T-helper 1 cell treated with Interleukin-12 subunit alpha and Interleukin-12 subunit beta and Interleukin-4 antibody, amounts not matched to agents 30 μg/mL and 1 μg/mL, for 36 hours (primary cell): ENCODE results near the gene PKN1.
"Not testable (repeated sequence)": the region's sequence is repeated elsewhere in the genome, so short reads cannot be mapped to it uniquely, and the experiment has no call there.

Experiments used
- H3K27ac Mint-ChIP-seq: one replicate; pipeline ENCODE4 v1.8.0; 2021; ENCODE audit warnings: mild to moderate bottlenecking, mixed read lengths
- H3K27me3 Mint-ChIP-seq: one replicate; pipeline ENCODE4 v1.8.0; 2021; ENCODE audit warnings: low read depth, mixed read lengths
- H3K36me3 Mint-ChIP-seq: one replicate; pipeline ENCODE4 v1.8.0; 2021; ENCODE audit warnings: low read depth, mixed read lengths
- H3K4me1 Mint-ChIP-seq: one replicate; pipeline ENCODE4 v1.8.0; 2021; ENCODE audit warnings: low read depth, mixed read lengths
- H3K4me3 Mint-ChIP-seq: one replicate; pipeline ENCODE4 v1.8.0; 2021; ENCODE audit warnings: mild to moderate bottlenecking, moderate library complexity, mixed read lengths
- H3K9me3 Mint-ChIP-seq: one replicate; pipeline ENCODE4 v1.8.0; 2021; ENCODE audit warnings: mixed read lengths

Gene PKN1

GRCh38 chr19:14432791-14433553, at the start of gene PKN1:
Gene PKN1 (plus strand): TSS chr19:14433306. CDS start chr19:14433522, 216 bp downstream.
- peaks cover 9% of the 10 kb centered on the region for H3K27me3 Mint-ChIP-seq
- H3K9me3 Mint-ChIP-seq: no peaks in the 10 kb centered on the region
- peak within 1 kb of the TSS; percentile 31 for H3K27ac Mint-ChIP-seq
- peak within 1 kb of the TSS; percentile 88 for H3K4me3 Mint-ChIP-seq
- H3K4me1 Mint-ChIP-seq: peaks cover 21% of the 10 kb centered on the region
- H3K36me3 Mint-ChIP-seq: no peaks in the 10 kb centered on the region

GRCh38 chr19:14383661-14384555, 49.2 kb upstream of the PKN1 start:
- peak overlapping the region; percentile 97 for H3K27ac Mint-ChIP-seq
- H3K4me3 Mint-ChIP-seq: peak overlapping the region; percentile 98
- H3K9me3 Mint-ChIP-seq: no peaks in the 10 kb centered on the region
- H3K27me3 Mint-ChIP-seq: no peaks in the 10 kb centered on the region
- H3K36me3 Mint-ChIP-seq: peaks cover 22% of the 10 kb centered on the region
- H3K4me1 Mint-ChIP-seq: peaks cover 35% of the 10 kb centered on the region

- peaks cover 26% of the 10 kb centered on the region for H3K36me3 Mint-ChIP-seq
- H3K9me3 Mint-ChIP-seq: no peaks in the 10 kb centered on the region
- peak overlapping the region; percentile 97 for H3K27ac Mint-ChIP-seq
- peaks cover 25% of the 10 kb centered on the region for H3K4me1 Mint-ChIP-seq
- H3K4me3 Mint-ChIP-seq: peak overlapping the region; percentile 98
- no peaks in the 10 kb centered on the region for H3K27me3 Mint-ChIP-seq
Observed at GRCh38 chr19:14385492-14385891, 47.6 kb upstream of the PKN1 start.

- Mint-ChIP-seq H3K4me3 (no peak overlapping the region), H3K4me1 (peaks cover 10% of the 10 kb centered on the region), H3K27ac (no peak overlapping the region), H3K36me3 (peaks cover 34% of the 10 kb centered on the region), H3K27me3 (no peaks in the 10 kb centered on the region), H3K9me3 (no peaks in the 10 kb centered on the region)
Observed at GRCh38 chr19:14390548-14390947, 42.6 kb upstream of the PKN1 start.

- H3K27me3 Mint-ChIP-seq: no peaks in the 10 kb centered on the region
- peaks cover 37% of the 10 kb centered on the region for H3K36me3 Mint-ChIP-seq
- H3K27ac Mint-ChIP-seq: no peak overlapping the region
- peaks cover 10% of the 10 kb centered on the region for H3K4me1 Mint-ChIP-seq
- H3K9me3 Mint-ChIP-seq: no peaks in the 10 kb centered on the region
- H3K4me3 Mint-ChIP-seq: no peak overlapping the region
Observed at GRCh38 chr19:14391156-14391821, 41.8 kb upstream of the PKN1 start.

GRCh38 chr19:14393329-14393728, 39.8 kb upstream of the PKN1 start:
- Mint-ChIP-seq H3K9me3 (no peaks in the 10 kb centered on the region), H3K36me3 (peaks cover 49% of the 10 kb centered on the region), H3K4me3 (no peak overlapping the region), H3K4me1 (peaks cover 10% of the 10 kb centered on the region), H3K27ac (peak overlapping the region; percentile 31), H3K27me3 (no peaks in the 10 kb centered on the region)

GRCh38 chr19:14394167-14394566, 38.9 kb upstream of the PKN1 start:
- H3K4me3 Mint-ChIP-seq: no peak overlapping the region
- H3K27me3 Mint-ChIP-seq: no peaks in the 10 kb centered on the region
- H3K4me1 Mint-ChIP-seq: peaks cover 5% of the 10 kb centered on the region
- H3K27ac Mint-ChIP-seq: no peak overlapping the region
- peaks cover 46% of the 10 kb centered on the region for H3K36me3 Mint-ChIP-seq
- no peaks in the 10 kb centered on the region for H3K9me3 Mint-ChIP-seq

- no peak overlapping the region for H3K27ac Mint-ChIP-seq
- no peak overlapping the region for H3K4me3 Mint-ChIP-seq
- H3K27me3 Mint-ChIP-seq: no peaks in the 10 kb centered on the region
- peaks cover 42% of the 10 kb centered on the region for H3K36me3 Mint-ChIP-seq
- peaks cover 5% of the 10 kb centered on the region for H3K4me1 Mint-ChIP-seq
- no peaks in the 10 kb centered on the region for H3K9me3 Mint-ChIP-seq
Observed at GRCh38 chr19:14395262-14395661, 37.8 kb upstream of the PKN1 start.

- Mint-ChIP-seq H3K9me3 (no peaks in the 10 kb centered on the region), H3K4me3 (no peak overlapping the region), H3K4me1 (peaks cover 4% of the 10 kb centered on the region), H3K36me3 (peaks cover 39% of the 10 kb centered on the region), H3K27me3 (no peaks in the 10 kb centered on the region), H3K27ac (no peak overlapping the region)
Observed at GRCh38 chr19:14395710-14396336, 37.3 kb upstream of the PKN1 start.

GRCh38 chr19:14396730-14397129, 36.4 kb upstream of the PKN1 start:
- not testable (repeated sequence) for H3K4me1 Mint-ChIP-seq
- H3K27ac Mint-ChIP-seq: peak overlapping the region; percentile 45

GRCh38 chr19:14397168-14397567, 35.9 kb upstream of the PKN1 start:
- not testable (repeated sequence) for H3K4me3 Mint-ChIP-seq

More at GRCh38 chr19:14396730-14397129, 36.4 kb upstream of the PKN1 start:
- H3K36me3 Mint-ChIP-seq: peaks cover 43% of the 10 kb centered on the region
- not testable (repeated sequence) for H3K4me3 Mint-ChIP-seq, H3K9me3 Mint-ChIP-seq, H3K27me3 Mint-ChIP-seq

GRCh38 chr19:14400951-14401431, 32.1 kb upstream of the PKN1 start:
- Mint-ChIP-seq H3K36me3 (peaks cover 50% of the 10 kb centered on the region), H3K4me3 (no peak overlapping the region), H3K9me3 (no peaks in the 10 kb centered on the region), H3K27me3 (no peaks in the 10 kb centered on the region), H3K27ac (no peak overlapping the region), H3K4me1 (no peaks in the 10 kb centered on the region)

More at GRCh38 chr19:14397168-14397567, 35.9 kb upstream of the PKN1 start:
- not testable (repeated sequence) for H3K9me3 Mint-ChIP-seq, H3K27me3 Mint-ChIP-seq, H3K4me1 Mint-ChIP-seq
- Mint-ChIP-seq H3K27ac (peak overlapping the region; percentile 53), H3K36me3 (peaks cover 44% of the 10 kb centered on the region)

GRCh38 chr19:14401468-14402195, 31.5 kb upstream of the PKN1 start:
- Mint-ChIP-seq H3K27me3 (no peaks in the 10 kb centered on the region), H3K27ac (peak overlapping the region; percentile 63), H3K36me3 (peaks cover 48% of the 10 kb centered on the region), H3K4me3 (no peak overlapping the region), H3K4me1 (no peaks in the 10 kb centered on the region), H3K9me3 (no peaks in the 10 kb centered on the region)
